Thyroid gland (tissue), 4 donors: ENCODE data around the gene GNAI2. TPM values are rescaled to one million over a fixed set of nuclear protein-coding genes. Genes with fewer than 3 reads are reported as not detected.

ENCODE experiments used
- DNase-seq, 2 donors: peaks; one replicate each; pipeline ENCODE4 v3.0.0-alpha.2; 2019
- H3K27ac ChIP-seq, 3 donors: fragments of 200-600 bp; sonication (generic); 1 replicate in 2 of 3; 2 replicates in 1 of 3; pipeline ENCODE4 v1.5.1; 2016 to 2019; ENCODE audit warnings: mild to moderate bottlenecking in 1 of 3, moderate library complexity in 1 of 3
- H3K27me3 ChIP-seq: fragments of 200-600 bp; sonication (generic); one replicate; pipeline ENCODE4 v1.5.1; 2019
- H3K36me3 ChIP-seq, 2 donors: fragments of 200-600 bp; sonication (generic); one replicate each; pipeline ENCODE4 v1.5.1; 2016 to 2019
- H3K4me1 ChIP-seq, 2 donors: fragments of 200-600 bp; sonication (generic); one replicate each; pipeline ENCODE4 v1.5.1; 2017 to 2019
- H3K4me3 ChIP-seq, 3 donors: fragments of 200-600 bp; sonication (generic); replicated peaks in 1 of 3; 1 replicate in 2 of 3; 2 replicates in 1 of 3; pipeline ENCODE4 v1.5.1; 2016; ENCODE audit warnings: mild to moderate bottlenecking in 1 of 3
- H3K9me3 ChIP-seq: fragments of 200-600 bp; sonication (generic); one replicate; pipeline ENCODE4 v1.5.1; 2017
- CTCF ChIP-seq, 6 experiments: fragments of 200-600 bp in 3 of 6; fragments of 450-650 bp in 3 of 6; sonication (generic) in 3 of 6; IDR thresholded peaks; one replicate each; pipeline ENCODE4 v1.5.1; 2016 to 2019; ENCODE audit warnings: antibody characterized with exemption in 6 of 6, mild to moderate bottlenecking in 2 of 6, inconsistent platforms in 1 of 6, moderate library complexity in 1 of 6
- POLR2A ChIP-seq, 2 donors: fragments of 450-650 bp; IDR thresholded peaks; one replicate each; pipeline ENCODE4 v1.6.1; 2017; ENCODE audit warnings: antibody characterized with exemption in 2 of 2, mild to moderate bottlenecking in 2 of 2, moderate library complexity in 1 of 2
- WGBS, 2 donors: methylation state at CpG; one replicate each; pipeline ENCODE4 v1.1.5; 2017; 5-methylcytosine and 5-hydroxymethylcytosine counted together
- intact Hi-C: fragments of 100-400 bp; cut with DNase I; formaldehyde crosslinking; loops from one replicate; pipeline ENCODE4 v1.15.1; 2023
- microRNA-seq: library from miRNA; unstranded; fragments of <30 nt; microRNA quantifications from one replicate; pipeline ENCODE4, GENCODE V29; 2016
- small RNA-seq: library from RNA; depleted of rRNA; stranded (forward); fragments of <200 nt; gene quantifications from one replicate; pipeline ENCODE3, GENCODE V24; 2016
- total RNA-seq, 4 donors: library from RNA; depleted of rRNA; stranded (reverse); fragments of >200 nt; gene quantifications; one replicate each; pipeline ENCODE4 v1.2.3, GENCODE V29; 2016

GNAI2 gene
- total RNA-seq, 4 donors from 2014 or later, result 111 to 171 (median 142) TPM

- Histone ChIP-seq H3K4me1 (peaks cover 22 to 35% of the 10 kb centered on the region in 2 donors), H3K27ac (peak overlapping the region; percentile 48 to 88 (median 77)), H3K4me3 (peak overlapping the region in 2 of 3 donors; percentile 8 to 57), H3K36me3 (no peaks in the 10 kb centered on the region), H3K27me3 (no peaks in the 10 kb centered on the region), H3K9me3 (no peaks in the 10 kb centered on the region)
- WGBS, 2 donors, result 52 to 65% methylated on average over 12 of the region's 12 CpGs
- no peak for DNase-seq
- TF ChIP-seq POLR2A (IDR thresholded peaks at IDR 0.05) (no peak), CTCF (IDR thresholded peaks at IDR 0.05) (no peak)
- intact Hi-C loops, result no loop called here
Observed at GRCh38 chr3:50299929-50300680, 64.1 kb downstream of the GNAI2 start.

- Histone ChIP-seq H3K27me3 (no peaks in the 10 kb centered on the region), H3K36me3 (no peaks in the 10 kb centered on the region), H3K4me3 (no peak overlapping the region), H3K9me3 (no peaks in the 10 kb centered on the region), H3K27ac (peak overlapping the region; percentile 48 to 88 (median 77)), H3K4me1 (peaks cover 22 to 35% of the 10 kb centered on the region in 2 donors)
- TF ChIP-seq POLR2A (IDR thresholded peaks at IDR 0.05) (no peak), CTCF (IDR thresholded peaks at IDR 0.05) (no peak)
- WGBS, 2 donors, result 90 to 92% methylated on average over 6 of the region's 6 CpGs
- intact Hi-C loops, result no loop called here
- no peak for DNase-seq
Observed at GRCh38 chr3:50300681-50301254, 64.8 kb downstream of the GNAI2 start.

- no peak for TF ChIP-seq POLR2A (IDR thresholded peaks at IDR 0.05)
- peaks cover 22 to 35% of the 10 kb centered on the region in 2 donors for H3K4me1 ChIP-seq
- no peaks in the 10 kb centered on the region for H3K27me3 ChIP-seq
- intact Hi-C loops, result no loop called here
- 89% methylated on average over 18 to 28 of the region's 32 CpGs for WGBS, 2 donors
- H3K36me3 ChIP-seq, result no peaks in the 10 kb centered on the region
- H3K4me3 ChIP-seq, result peak overlapping the region in 1 of 3 donors; percentile 8
- H3K27ac ChIP-seq, result peak overlapping the region in 2 of 3 donors; percentile 40 to 74
- no peak for DNase-seq
- no peaks in the 10 kb centered on the region for H3K9me3 ChIP-seq
Observed at GRCh38 chr3:50302095-50303012, 66.3 kb downstream of the GNAI2 start.

- intact Hi-C loops, result no loop called here
- TF ChIP-seq POLR2A (IDR thresholded peaks at IDR 0.05) (no peak), CTCF (IDR thresholded peaks at IDR 0.05) (no peak)
- H3K27me3 ChIP-seq, result no peaks in the 10 kb centered on the region
- H3K27ac ChIP-seq, result peak within 1 kb of the TSS in 2 of 3 donors; percentile 40 to 74
- no peaks in the 10 kb centered on the region for H3K9me3 ChIP-seq
- 76 to 78% methylated on average over 5 to 12 of the region's 14 CpGs for WGBS, 2 donors
- peaks cover 21 to 30% of the 10 kb centered on the region in 2 donors for H3K4me1 ChIP-seq
- peak within 1 kb of the TSS in 1 of 3 donors; percentile 8 for H3K4me3 ChIP-seq
- no peaks in the 10 kb centered on the region for H3K36me3 ChIP-seq
- peak; percentile 42 to 48 for DNase-seq
Observed at GRCh38 chr3:50303013-50303815, 67.2 kb downstream of the GNAI2 start, which contains the start of gene HYAL1. TSS of gene HYAL1 (minus strand) at chr3:50303574. CDS start at chr3:50302956, 618 bp downstream.

GRCh38 chr3:50304601-50305000 is 68.6 kb downstream of the GNAI2 start:
- H3K27me3 ChIP-seq, result no peaks in the 10 kb centered on the region
- no peaks in the 10 kb centered on the region for H3K36me3 ChIP-seq
- no peak for TF ChIP-seq POLR2A (IDR thresholded peaks at IDR 0.05)
- H3K9me3 ChIP-seq, result no peaks in the 10 kb centered on the region
- peaks cover 20 to 28% of the 10 kb centered on the region in 2 donors for H3K4me1 ChIP-seq
- no peak overlapping the region for H3K27ac ChIP-seq
- no peak overlapping the region for H3K4me3 ChIP-seq
- intact Hi-C loops, result no loop called here
- DNase-seq, result no peak

Small RNA genes within 50 kb of the gene (microRNA-seq; reads per million reads assigned to microRNA genes)
- not detected for gene MIR5787

Small RNA genes within 50 kb of the gene (small RNA-seq; reads per million reads assigned to genes)
- gene MIR5787, result not detected

Other genes starting within 250 kb of the GNAI2 start
- gene RBM5, start 147.3 kb upstream of the GNAI2 start, total RNA-seq, result 100 to 1,000 TPM; 230 to 337 (median 268) TPM
- gene SEMA3F, start 80.9 kb upstream of the GNAI2 start, total RNA-seq, result 10 to 100 TPM; 13.2 to 44.2 (median 38.2) TPM
- not detected for gene GNAT1, start 44.6 kb upstream of the GNAI2 start, total RNA-seq
- 1 to 10 TPM; 1.1 to 5.0 (median 3.6) TPM for gene SLC38A3, start 30.9 kb upstream of the GNAI2 start, total RNA-seq
- gene SEMA3B, start 32.9 kb downstream of the GNAI2 start, total RNA-seq, result 10 to 100 TPM; 21.0 to 31.0 (median 26.5) TPM
- gene LSMEM2, start 42.9 kb downstream of the GNAI2 start, total RNA-seq, result not detected
- gene IFRD2, start 56.2 kb downstream of the GNAI2 start, total RNA-seq, result 10 to 100 TPM; 63.9 to 96.5 (median 88.4) TPM
- gene HYAL3, start 63.2 kb downstream of the GNAI2 start, total RNA-seq, result 1 to 10 TPM; 2.7 to 6.7 (median 3.8) TPM
- 10 to 100 TPM in 2 of 4 donors, 1 to 10 TPM in 2; 6.9 to 15.2 (median 10.8) TPM for gene NAA80, start 63.2 kb downstream of the GNAI2 start, total RNA-seq
- 10 to 100 TPM in 2 of 4 donors, 1 to 10 TPM in 2; 5.8 to 13.8 (median 9.7) TPM for gene HYAL1, start 67.4 kb downstream of the GNAI2 start, total RNA-seq
- 100 to 1,000 TPM; 133 to 206 (median 158) TPM for gene HYAL2, start 86.5 kb downstream of the GNAI2 start, total RNA-seq
- 10 to 100 TPM; 28.7 to 63.7 (median 42.3) TPM for gene TUSC2, start 92.0 kb downstream of the GNAI2 start, total RNA-seq
- gene RASSF1, start 104.6 kb downstream of the GNAI2 start, total RNA-seq, result 10 to 100 TPM; 18.9 to 42.6 (median 24.8) TPM
- gene ZMYND10, start 109.5 kb downstream of the GNAI2 start, total RNA-seq, result 1 to 10 TPM; 3.6 to 8.1 (median 4.4) TPM
- gene NPRL2, start 114.6 kb downstream of the GNAI2 start, total RNA-seq, result 10 to 100 TPM; 13.4 to 30.6 (median 24.7) TPM
- gene CYB561D2, start 114.7 kb downstream of the GNAI2 start, total RNA-seq, result 10 to 100 TPM; 23.6 to 66.0 (median 43.6) TPM
- 100 to 1,000 TPM in 1 of 4 donors, 10 to 100 TPM in 3; 70.0 to 111 (median 85.1) TPM for gene TMEM115, start 123.3 kb downstream of the GNAI2 start, total RNA-seq